Kidney epithelial cell (primary cell): Measurements from ENCODE around the gene SV2B. TPM values are rescaled to one million over a fixed set of nuclear protein-coding genes. Genes with fewer than 3 reads are reported as not detected.

ENCODE experiments used
- DNase-seq: peaks from one replicate; pipeline ENCODE4 v3.0.0-alpha.2; 2010; ENCODE audit warnings: low read depth
- H3K27me3 ChIP-seq: 2 replicates; pipeline ENCODE4 v1.6.0; 2011; ENCODE audit warnings: low read length; ENCODE audit not compliant: control insufficient read depth, insufficient read depth
- H3K36me3 ChIP-seq: 2 replicates; pipeline ENCODE4 v1.5.1; 2011; ENCODE audit warnings: low read length; ENCODE audit not compliant: control insufficient read depth, insufficient read depth
- H3K4me3 ChIP-seq: 2 replicates; pipeline ENCODE4 v1.5.1; 2011; ENCODE audit warnings: low read depth, mild to moderate bottlenecking, control low read depth, low read length
- CTCF ChIP-seq: IDR thresholded peaks from 2 replicates; pipeline ENCODE4 v1.5.1; 2011; ENCODE audit warnings: mild to moderate bottlenecking, moderate library complexity, low read length, control low read depth, inconsistent platforms; ENCODE audit not compliant: insufficient read depth, poor library complexity, severe bottlenecking
- total RNA-seq: library from RNA; depleted of rRNA; stranded (reverse); fragments of >200 nt; gene quantifications from 2 replicates; pipeline ENCODE4 v1.2.3, GENCODE V29; 2015

SV2B gene
- total RNA-seq, 1 donor from 2014 or later: 1.8 TPM

- TF ChIP-seq CTCF: no peak
- H3K36me3 ChIP-seq: no peaks in the 10 kb centered on the region
- no peak for DNase-seq
- no peaks in the 10 kb centered on the region for H3K27me3 ChIP-seq
- no peak overlapping the region for H3K4me3 ChIP-seq
Observed at GRCh38 chr15:91127236-91127955, 27.3 kb downstream of the SV2B start.

- no peak for TF ChIP-seq CTCF
- H3K36me3 ChIP-seq: no peaks in the 10 kb centered on the region
Observed at GRCh38 chr15:91128016-91128415, 28.0 kb downstream of the SV2B start.

GRCh38 chr15:91129436-91129835, 29.4 kb downstream of the SV2B start:
- no peak overlapping the region for H3K4me3 ChIP-seq
- no peak for TF ChIP-seq CTCF
- no peak for DNase-seq
- H3K27me3 ChIP-seq: no peaks in the 10 kb centered on the region
- no peaks in the 10 kb centered on the region for H3K36me3 ChIP-seq

More at GRCh38 chr15:91128016-91128415, 28.0 kb downstream of the SV2B start:
- Histone ChIP-seq H3K4me3 (no peak overlapping the region), H3K27me3 (no peaks in the 10 kb centered on the region)
- DNase-seq: no peak

- no peak overlapping the region for H3K4me3 ChIP-seq
- H3K27me3 ChIP-seq: no peaks in the 10 kb centered on the region
- no peak for DNase-seq
- H3K36me3 ChIP-seq: no peaks in the 10 kb centered on the region
- no peak for TF ChIP-seq CTCF
Observed at GRCh38 chr15:91132079-91132478, 32.0 kb downstream of the SV2B start.

GRCh38 chr15:91133511-91133910, 33.5 kb downstream of the SV2B start:
- DNase-seq: no peak
- TF ChIP-seq CTCF: no peak
- Histone ChIP-seq H3K4me3 (no peak overlapping the region), H3K27me3 (no peaks in the 10 kb centered on the region), H3K36me3 (no peaks in the 10 kb centered on the region)
